Caco-2 (cell line): ENCODE results near the gene KIAA1671. TPM values are rescaled to one million over a fixed set of nuclear protein-coding genes. Genes with fewer than 3 reads are reported as not detected.
A peak's percentile ranks its signal among the peaks of the same experiment; 100 is the strongest.

ENCODE experiments used
- BruUV-seq: library from RNA; stranded (reverse); fragments of 400-500 nt; replicated peaks from 2 replicates; lab custom pipeline; 2021; lab: Mats Ljungman, UMichigan
- CTCF ChIA-PET: fragments of 300-600 bp; sonication (Branson Sonifier 250); formaldehyde crosslinking; loops from one replicate; lab custom pipeline; 2022; ENCODE audit warnings: antibody characterized with exemption; lab: Charles Lee
- POLR2A ChIA-PET: fragments of 300-600 bp; sonication (Branson Sonifier 250); formaldehyde crosslinking; loops from one replicate; lab custom pipeline; 2022; ENCODE audit warnings: antibody characterized with exemption; lab: Charles Lee
- DNase-seq, 2 experiments: peaks; one replicate each; pipeline versions ENCODE4 v3.0.0 to v3.0.0-alpha.2; 2020 to 2022
- H3K27me3 ChIP-seq: replicated peaks from 2 replicates; pipeline ENCODE4 v1.6.0; 2011; ENCODE audit warnings: low read length; ENCODE audit not compliant: control insufficient read depth, insufficient read depth
- H3K36me3 ChIP-seq: 2 replicates; pipeline ENCODE4 v1.5.1; 2011; ENCODE audit warnings: low read length; ENCODE audit not compliant: control insufficient read depth, insufficient read depth
- H3K4me1 ChIP-seq: fragments of 250-450 bp; sonication (Bioruptor Pico); 2 replicates; pipeline ENCODE4 v1.5.1; 2020; ENCODE audit warnings: mild to moderate bottlenecking
- H3K4me3 ChIP-seq: 2 replicates; pipeline ENCODE4 v1.5.1; 2011; ENCODE audit warnings: low read depth, mild to moderate bottlenecking, control low read depth, low read length
- H3K9me3 ChIP-seq: fragments of 250-450 bp; sonication (Bioruptor Pico); 2 replicates; pipeline ENCODE4 v1.5.1; 2020; ENCODE audit warnings: mild to moderate bottlenecking, moderate library complexity
- H3K27ac Mint-ChIP-seq: one replicate; pipeline ENCODE4 v1.8.0; 2022; ENCODE audit warnings: mixed read lengths; ENCODE audit not compliant: unreplicated experiment
- H3K27me3 Mint-ChIP-seq: one replicate; pipeline ENCODE4 v1.8.0; 2022; ENCODE audit warnings: mixed read lengths; ENCODE audit not compliant: insufficient read depth, unreplicated experiment
- H3K36me3 Mint-ChIP-seq: one replicate; pipeline ENCODE4 v1.8.0; 2022; ENCODE audit warnings: mild to moderate bottlenecking, mixed read lengths; ENCODE audit not compliant: insufficient read depth, unreplicated experiment
- H3K4me1 Mint-ChIP-seq: one replicate; pipeline ENCODE4 v1.8.0; 2022; ENCODE audit warnings: low read depth, mixed read lengths; ENCODE audit not compliant: unreplicated experiment
- H3K4me3 Mint-ChIP-seq: one replicate; pipeline ENCODE4 v1.8.0; 2022; ENCODE audit warnings: mild to moderate bottlenecking, moderate library complexity, mixed read lengths; ENCODE audit not compliant: unreplicated experiment
- H3K9me3 Mint-ChIP-seq: one replicate; pipeline ENCODE4 v1.8.0; 2022; ENCODE audit warnings: mixed read lengths; ENCODE audit not compliant: unreplicated experiment
- CTCF ChIP-seq, 2 experiments: fragments of 200-600 bp in 1 of 2; IDR thresholded peaks; 1 replicate in 1 of 2; 2 replicates in 1 of 2; pipeline versions ENCODE4 v1.5.1 to v1.8.0; 2011 to 2022; ENCODE audit warnings: antibody characterized with exemption in 1 of 2, control low read depth in 1 of 2, inconsistent platforms in 1 of 2, low read depth in 1 of 2, low read length in 1 of 2, mild to moderate bottlenecking in 1 of 2, moderate library complexity in 1 of 2; ENCODE audit not compliant: insufficient read depth in 1 of 2, severe bottlenecking in 1 of 2, unreplicated experiment in 1 of 2
- intact Hi-C: fragments of 100-400 bp; cut with micrococcal nuclease; formaldehyde crosslinking; loops from one replicate; pipeline ENCODE4 v1.10.0; 2022; ENCODE audit not compliant: unreplicated experiment
- total RNA-seq: library from RNA; stranded (reverse); gene quantifications from 2 replicates; pipeline ENCODE4 v1.2.3, GENCODE V29; 2022

The KIAA1671 gene
- total RNA-seq, 1 experiment from 2014 or later, result 28.6 TPM

- Mint-ChIP-seq H3K4me3 (no peak overlapping the region), H3K27me3 (no peaks in the 10 kb centered on the region), H3K4me1 (no peaks in the 10 kb centered on the region), H3K27ac (no peak overlapping the region), H3K36me3 (peaks cover 13% of the 10 kb centered on the region), H3K9me3 (no peaks in the 10 kb centered on the region)
- Histone ChIP-seq H3K4me1 (no peaks in the 10 kb centered on the region), H3K36me3 (no peaks in the 10 kb centered on the region), H3K4me3 (no peak overlapping the region), H3K9me3 (no peaks in the 10 kb centered on the region), H3K27me3 (no peaks in the 10 kb centered on the region)
- TF ChIP-seq CTCF (IDR thresholded peaks at IDR 0.05; ENCODE audit: insufficient read depth in 1 of 2, low read depth in 1 of 2, low read length in 1 of 2, severe bottlenecking in 1 of 2, unreplicated experiment in 1 of 2), result no peak
- BruUV-seq, result no TSS peak
- CTCF ChIA-PET, result no interaction called here
- intact Hi-C loops, result no loop called here
- POLR2A ChIA-PET, result no interaction called here
- no peak for DNase-seq
These were observed 218.0 kb downstream of the KIAA1671 start for GRCh38 chr22:25170426-25170980.

- Mint-ChIP-seq H3K27ac (no peak overlapping the region), H3K4me3 (no peak overlapping the region), H3K9me3 (no peaks in the 10 kb centered on the region), H3K36me3 (peaks cover 14% of the 10 kb centered on the region), H3K4me1 (no peaks in the 10 kb centered on the region), H3K27me3 (no peaks in the 10 kb centered on the region)
- Histone ChIP-seq H3K4me1 (no peaks in the 10 kb centered on the region), H3K9me3 (no peaks in the 10 kb centered on the region), H3K36me3 (no peaks in the 10 kb centered on the region), H3K4me3 (no peak overlapping the region), H3K27me3 (no peaks in the 10 kb centered on the region)
- BruUV-seq, result no TSS peak
- peak in 1 of 2 experiments; percentile 43 for DNase-seq
- POLR2A ChIA-PET, result no interaction called here
- intact Hi-C loops, result loop anchor here (1.0 to 2.0 kb wide), 2 partner anchors 61 to 91 kb away; no protein-coding TSS in a partner anchor
- peak in 1 of 2 experiments; percentile 36 for TF ChIP-seq CTCF (IDR thresholded peaks at IDR 0.05; ENCODE audit: insufficient read depth in 1 of 2, low read depth in 1 of 2, low read length in 1 of 2, severe bottlenecking in 1 of 2, unreplicated experiment in 1 of 2)
- CTCF ChIA-PET, result interaction anchor here (1.0 kb wide), 1 partner anchor 91 kb away, joined by 4 read pairs; no protein-coding TSS in a partner anchor
These were observed 219.6 kb downstream of the KIAA1671 start for GRCh38 chr22:25172153-25172552.

GRCh38 chr22:25174156-25174887 lies 221.8 kb downstream of the KIAA1671 start:
- no peaks in the 10 kb centered on the region for H3K9me3 ChIP-seq
- no peak overlapping the region for H3K27ac Mint-ChIP-seq
- no peaks in the 10 kb centered on the region for H3K9me3 Mint-ChIP-seq
- H3K27me3 Mint-ChIP-seq, result no peaks in the 10 kb centered on the region
- H3K4me1 ChIP-seq, result no peaks in the 10 kb centered on the region
- H3K4me3 Mint-ChIP-seq, result no peak overlapping the region
- intact Hi-C loops, result no loop called here
- ChIA-PET POLR2A (no interaction called here), CTCF (no interaction called here)
- BruUV-seq, result no TSS peak
- no peaks in the 10 kb centered on the region for H3K4me1 Mint-ChIP-seq
- H3K36me3 ChIP-seq, result no peaks in the 10 kb centered on the region
- no peak for DNase-seq
- no peaks in the 10 kb centered on the region for H3K27me3 ChIP-seq
- H3K36me3 Mint-ChIP-seq, result peaks cover 26% of the 10 kb centered on the region
- no peak for TF ChIP-seq CTCF (IDR thresholded peaks at IDR 0.05; ENCODE audit: insufficient read depth in 1 of 2, low read depth in 1 of 2, low read length in 1 of 2, severe bottlenecking in 1 of 2, unreplicated experiment in 1 of 2)
- no peak overlapping the region for H3K4me3 ChIP-seq
